ENCODE data around the gene COL5A1. TPM values are rescaled to one million over a fixed set of nuclear protein-coding genes. Genes with fewer than 3 reads are reported as not detected.
A peak's percentile ranks its signal among the peaks of the same experiment; 100 is the strongest.

Gene COL5A1
- total RNA-seq, 6 donors from 2014 or later: 7.5 to 75.4 (median 27.4) TPM

- DNase-seq (peak; percentile 0 to 56), ATAC-seq (ENCODE audit: low FRiP score in 2 of 2) (no peak)
- Histone ChIP-seq H3K4me1 (no peaks in the 10 kb centered on the region), H3K27me3 (no peaks in the 10 kb centered on the region), H3K27ac (no peak overlapping the region), H3K9me3 (no peaks in the 10 kb centered on the region), H3K4me3 (no peak overlapping the region), H3K36me3 (no peaks in the 10 kb centered on the region)
- 85 to 89% methylated on average over 13 of the region's 13 CpGs for WGBS, 2 donors
- TF ChIP-seq EP300 (IDR thresholded peaks at IDR 0.05) (no peak), POLR2A (IDR thresholded peaks at IDR 0.05) (no peak), POLR2AphosphoS5 (IDR thresholded peaks at IDR 0.05) (no peak)
- TF ChIP-seq, protein P1, sequence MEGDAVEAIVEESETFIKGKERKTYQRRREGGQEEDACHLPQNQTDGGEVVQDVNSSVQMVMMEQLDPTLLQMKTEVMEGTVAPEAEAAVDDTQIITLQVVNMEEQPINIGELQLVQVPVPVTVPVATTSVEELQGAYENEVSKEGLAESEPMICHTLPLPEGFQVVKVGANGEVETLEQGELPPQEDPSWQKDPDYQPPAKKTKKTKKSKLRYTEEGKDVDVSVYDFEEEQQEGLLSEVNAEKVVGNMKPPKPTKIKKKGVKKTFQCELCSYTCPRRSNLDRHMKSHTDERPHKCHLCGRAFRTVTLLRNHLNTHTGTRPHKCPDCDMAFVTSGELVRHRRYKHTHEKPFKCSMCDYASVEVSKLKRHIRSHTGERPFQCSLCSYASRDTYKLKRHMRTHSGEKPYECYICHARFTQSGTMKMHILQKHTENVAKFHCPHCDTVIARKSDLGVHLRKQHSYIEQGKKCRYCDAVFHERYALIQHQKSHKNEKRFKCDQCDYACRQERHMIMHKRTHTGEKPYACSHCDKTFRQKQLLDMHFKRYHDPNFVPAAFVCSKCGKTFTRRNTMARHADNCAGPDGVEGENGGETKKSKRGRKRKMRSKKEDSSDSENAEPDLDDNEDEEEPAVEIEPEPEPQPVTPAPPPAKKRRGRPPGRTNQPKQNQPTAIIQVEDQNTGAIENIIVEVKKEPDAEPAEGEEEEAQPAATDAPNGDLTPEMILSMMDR (IDR thresholded peaks at IDR 0.05): no peak
These were observed 11.2 kb upstream of the COL5A1 start for GRCh38 chr9:134630393-134630790.

DNA sequence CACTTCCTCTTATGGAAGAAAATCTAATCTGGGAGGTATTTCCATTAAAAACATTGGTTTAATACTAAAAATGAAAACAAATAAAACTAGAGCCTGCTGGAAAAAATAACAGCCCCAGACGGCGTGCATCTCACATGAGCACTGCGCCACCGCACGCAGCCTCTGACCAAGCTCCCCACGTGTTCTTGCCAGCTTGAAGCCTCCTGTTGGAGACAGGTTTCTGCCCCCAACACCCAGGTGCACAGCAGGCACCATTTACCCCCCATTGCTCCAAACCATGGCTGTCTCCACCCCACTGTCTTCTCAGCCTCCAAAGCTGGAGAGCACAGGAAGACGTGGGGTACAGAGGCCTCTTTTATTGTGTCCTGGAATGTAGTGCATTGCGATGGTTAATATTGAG lies 10.7 kb upstream of the COL5A1 start:
- Histone ChIP-seq H3K36me3 (no peaks in the 10 kb centered on the region), H3K27ac (no peak overlapping the region), H3K9me3 (no peaks in the 10 kb centered on the region), H3K27me3 (no peaks in the 10 kb centered on the region), H3K4me1 (no peaks in the 10 kb centered on the region), H3K4me3 (no peak overlapping the region)
- ATAC-seq (ENCODE audit: low FRiP score in 2 of 2) (no peak), DNase-seq (peak; percentile 11 to 40)
- TF ChIP-seq POLR2A (IDR thresholded peaks at IDR 0.05) (no peak), EP300 (IDR thresholded peaks at IDR 0.05) (no peak), POLR2AphosphoS5 (IDR thresholded peaks at IDR 0.05) (no peak)
- TF ChIP-seq, protein P1 (IDR thresholded peaks at IDR 0.05): no peak
- WGBS, 2 donors: 89 to 92% methylated on average over 8 of the region's 8 CpGs

- DNase-seq (peak in 1 of 2 donors; percentile 21), ATAC-seq (ENCODE audit: low FRiP score in 2 of 2) (no peak)
- no peaks in the 10 kb centered on the region for H3K4me1 ChIP-seq
- TF ChIP-seq POLR2AphosphoS5 (IDR thresholded peaks at IDR 0.05) (no peak), POLR2A (IDR thresholded peaks at IDR 0.05) (no peak), EP300 (IDR thresholded peaks at IDR 0.05) (no peak)
- TF ChIP-seq, protein P1 (IDR thresholded peaks at IDR 0.05): no peak
- H3K36me3 ChIP-seq: no peaks in the 10 kb centered on the region
- no peak overlapping the region for H3K27ac ChIP-seq
- H3K9me3 ChIP-seq: no peaks in the 10 kb centered on the region
- 86 to 87% methylated on average over 10 of the region's 10 CpGs for WGBS, 2 donors
- no peak overlapping the region for H3K4me3 ChIP-seq
- H3K27me3 ChIP-seq: no peaks in the 10 kb centered on the region
These were observed 9.7 kb upstream of the COL5A1 start for GRCh38 chr9:134631881-134632280.

- 92 to 96% methylated on average over 6 to 9 of the region's 9 CpGs for WGBS, 2 donors
- no peak overlapping the region for H3K4me3 ChIP-seq
- no peak for TF ChIP-seq POLR2AphosphoS5 (IDR thresholded peaks at IDR 0.05)
- TF ChIP-seq, protein P1 (IDR thresholded peaks at IDR 0.05): no peak
These were observed 9.3 kb upstream of the COL5A1 start for GRCh38 chr9:134632329-134632728.

GRCh38 chr9:134633362-134634142 lies 8.1 kb upstream of the COL5A1 start:
- H3K27me3 ChIP-seq: no peaks in the 10 kb centered on the region
- DNase-seq (peak; percentile 11 to 59), ATAC-seq (ENCODE audit: low FRiP score in 2 of 2) (no peak)
- TF ChIP-seq POLR2AphosphoS5 (IDR thresholded peaks at IDR 0.05) (no peak), EP300 (IDR thresholded peaks at IDR 0.05) (no peak), POLR2A (IDR thresholded peaks at IDR 0.05) (no peak)
- TF ChIP-seq, protein P1 (IDR thresholded peaks at IDR 0.05): no peak
- no peaks in the 10 kb centered on the region for H3K9me3 ChIP-seq
- no peak overlapping the region for H3K4me3 ChIP-seq
- H3K27ac ChIP-seq: no peak overlapping the region
- WGBS, 2 donors: 87 to 92% methylated on average over 11 to 16 of the region's 16 CpGs
- H3K36me3 ChIP-seq: no peaks in the 10 kb centered on the region
- no peaks in the 10 kb centered on the region for H3K4me1 ChIP-seq

More at GRCh38 chr9:134632329-134632728, 9.3 kb upstream of the COL5A1 start:
- Histone ChIP-seq H3K27ac (no peak overlapping the region), H3K27me3 (no peaks in the 10 kb centered on the region), H3K36me3 (no peaks in the 10 kb centered on the region), H3K4me1 (no peaks in the 10 kb centered on the region), H3K9me3 (no peaks in the 10 kb centered on the region)
- ATAC-seq (ENCODE audit: low FRiP score in 2 of 2) (no peak), DNase-seq (peak in 1 of 2 donors; percentile 8)

Data from upper lobe of left lung (tissue), 6 donors.